Sigmoid colon (tissue), 3 donors: ENCODE results near the gene MYOZ2.

Experiments used
- POLR2A ChIP-seq, 2 donors: fragments of 450-650 bp; IDR thresholded peaks; one replicate each; pipeline ENCODE4 v1.6.1; 2016; ENCODE audit warnings: antibody characterized with exemption in 2 of 2, mild to moderate bottlenecking in 2 of 2, moderate library complexity in 2 of 2
- TF ChIP-seq, protein P1 (sequence below), 4 experiments: fragments of 450-650 bp in 3 of 4; fragments of 200-600 bp in 1 of 4; IDR thresholded peaks; one replicate each; pipeline ENCODE4 v1.5.1; 2016 to 2019; ENCODE audit warnings: antibody characterized with exemption in 4 of 4, mild to moderate bottlenecking in 3 of 4, moderate library complexity in 2 of 4

DNA sequence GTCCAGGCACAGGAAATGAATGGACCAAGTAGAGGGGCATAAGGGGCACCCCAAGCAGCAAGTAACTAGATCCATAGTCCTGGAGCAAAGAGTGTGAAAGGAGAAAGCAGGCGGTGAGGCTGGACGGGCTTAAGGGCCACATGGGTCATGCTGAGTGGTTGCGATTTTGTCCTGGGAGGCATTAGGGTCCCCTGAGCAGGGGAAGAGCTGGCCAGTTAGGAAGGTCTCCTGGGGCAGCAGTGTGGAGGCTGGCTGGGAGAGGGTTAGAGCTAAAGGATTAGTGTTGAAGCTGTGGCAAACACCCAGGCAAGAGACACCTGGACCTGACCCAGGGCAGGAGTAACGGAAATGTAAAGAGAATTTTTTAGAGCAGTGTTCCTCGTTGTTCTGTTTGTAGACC lies 26.5 kb downstream of the MYOZ2 start:
- TF ChIP-seq, protein P1, sequence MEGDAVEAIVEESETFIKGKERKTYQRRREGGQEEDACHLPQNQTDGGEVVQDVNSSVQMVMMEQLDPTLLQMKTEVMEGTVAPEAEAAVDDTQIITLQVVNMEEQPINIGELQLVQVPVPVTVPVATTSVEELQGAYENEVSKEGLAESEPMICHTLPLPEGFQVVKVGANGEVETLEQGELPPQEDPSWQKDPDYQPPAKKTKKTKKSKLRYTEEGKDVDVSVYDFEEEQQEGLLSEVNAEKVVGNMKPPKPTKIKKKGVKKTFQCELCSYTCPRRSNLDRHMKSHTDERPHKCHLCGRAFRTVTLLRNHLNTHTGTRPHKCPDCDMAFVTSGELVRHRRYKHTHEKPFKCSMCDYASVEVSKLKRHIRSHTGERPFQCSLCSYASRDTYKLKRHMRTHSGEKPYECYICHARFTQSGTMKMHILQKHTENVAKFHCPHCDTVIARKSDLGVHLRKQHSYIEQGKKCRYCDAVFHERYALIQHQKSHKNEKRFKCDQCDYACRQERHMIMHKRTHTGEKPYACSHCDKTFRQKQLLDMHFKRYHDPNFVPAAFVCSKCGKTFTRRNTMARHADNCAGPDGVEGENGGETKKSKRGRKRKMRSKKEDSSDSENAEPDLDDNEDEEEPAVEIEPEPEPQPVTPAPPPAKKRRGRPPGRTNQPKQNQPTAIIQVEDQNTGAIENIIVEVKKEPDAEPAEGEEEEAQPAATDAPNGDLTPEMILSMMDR (IDR thresholded peaks at IDR 0.05): no peak
- TF ChIP-seq POLR2A (IDR thresholded peaks at IDR 0.05): no peak
